ENCODE data around the gene DNAJB1. TPM values are rescaled to one million over a fixed set of nuclear protein-coding genes. Genes with fewer than 3 reads are reported as not detected.

DNAJB1 gene
- total and polyA plus RNA-seq, 2 of the 4 experiments (the other 2 are of a cell fraction), result 88.2 to 95.4 TPM

DNA sequence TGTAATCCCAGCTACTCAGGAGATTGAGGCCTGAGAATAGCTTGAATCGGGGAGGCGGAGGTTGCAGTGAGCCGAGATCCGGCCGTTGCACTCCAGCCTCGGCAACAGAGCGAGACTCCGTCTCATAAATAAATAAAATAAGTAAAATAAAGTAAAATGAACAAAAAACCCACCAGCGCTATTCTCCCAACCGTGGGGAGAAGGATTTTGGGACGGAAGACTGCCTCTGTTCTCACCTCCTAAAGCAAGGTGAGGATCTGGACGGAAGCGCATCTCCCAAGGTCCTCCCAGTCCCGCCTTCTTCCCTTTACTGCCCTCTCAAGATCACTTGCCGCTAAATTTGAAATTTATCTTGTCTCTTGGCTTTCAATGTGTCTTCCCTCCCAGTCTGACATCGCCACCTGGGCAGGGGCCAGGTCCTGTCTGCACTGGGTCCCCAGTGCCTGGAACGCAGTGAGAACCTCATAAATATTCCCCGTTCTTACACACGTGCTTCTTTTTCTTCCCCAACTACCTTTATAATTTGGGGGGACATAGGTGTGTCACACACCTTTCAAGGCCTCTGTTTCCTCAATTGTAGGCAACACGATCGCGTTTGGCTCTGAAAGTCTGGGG, 1.2 kb upstream of the DNAJB1 start:
- Histone ChIP-seq H3K79me1 (ENCODE audit: low read depth in 1 of 2, low read length in 2 of 2) (peaks cover 18 to 38% of the 10 kb centered on the region in 2 experiments), H2AK9ac (replicated peaks; ENCODE audit: low read depth, low read length, poor library complexity) (peak overlapping the region; percentile 68), H3K4ac (ENCODE audit: low read depth, low read length) (peak overlapping the region; percentile 44), H3K27ac (ENCODE audit: insufficient read depth, low read length) (peak overlapping the region; percentile 64), H2AFZ (replicated peaks; ENCODE audit: low read length, poor library complexity) (no peak overlapping the region), H3K23ac (ENCODE audit: low read depth, low read length) (0 out of 2 replicates have a peak overlapping the region, but pooled peaks have one; percentile 0), H3K56ac (ENCODE audit: extremely low read depth, insufficient read depth, low read length) (no peak overlapping the region), H3K9me1 (ENCODE audit: insufficient read depth, low read length) (peaks cover 18% of the 10 kb centered on the region), H4K20me1 (ENCODE audit: insufficient read depth, low read length) (peaks cover 34% of the 10 kb centered on the region), H4K8ac (ENCODE audit: low read depth in 2 of 2, low read length in 2 of 2) (peak overlapping the region; percentile 92 to 99), H3K9me3 (ENCODE audit: control insufficient read depth, insufficient read depth, low read length) (no peaks in the 10 kb centered on the region), H3K9ac (ENCODE audit: low read depth, low read length) (no peak overlapping the region), H4K5ac (ENCODE audit: low read depth, low read length) (peak overlapping the region; percentile 78), H2AK5ac (ENCODE audit: low read depth, low read length) (peak overlapping the region; percentile 27), H2BK15ac (ENCODE audit: low read depth, low read length) (peak overlapping the region; percentile 31; the same call in 1 of the 3 replicates), H3K18ac (ENCODE audit: low read depth, low read length) (peak overlapping the region; percentile 10; the same call in 1 of the 2 replicates), H3K36me3 (ENCODE audit: control insufficient read depth, insufficient read depth, low read length) (peaks cover 24% of the 10 kb centered on the region), H2BK120ac (ENCODE audit: low read depth, low read length) (peak overlapping the region; percentile 70), H4K91ac (ENCODE audit: insufficient read depth, low read depth, low read length) (peak overlapping the region; percentile 52), H3K27me3 (ENCODE audit: control insufficient read depth, insufficient read depth, low read length) (no peaks in the 10 kb centered on the region), H2BK5ac (ENCODE audit: low read depth, low read length, poor library complexity, severe bottlenecking) (peak overlapping the region; percentile 74), H3K4me1 (ENCODE audit: control insufficient read depth, insufficient read depth, low read length) (peaks cover 19% of the 10 kb centered on the region), H2BK20ac (ENCODE audit: low read depth, low read length) (peak overlapping the region; percentile 30; the same call in 1 of the 2 replicates), H3K14ac (replicated peaks; ENCODE audit: low read depth, low read length) (peak overlapping the region; percentile 43; the same call in 1 of the 2 replicates), H3K4me3 (ENCODE audit: insufficient read depth, low read depth, low read length) (no peak overlapping the region), H3K4me2 (ENCODE audit: low read depth, low read length) (no peak overlapping the region)
- DNase-seq (no peak), ATAC-seq (ENCODE audit: low read depth) (no peak)
- in situ Hi-C loops (cut with MboI; ENCODE audit: low sequenced_read_pairs), result no loop called here
- dilution Hi-C loops (cut with HindIII; ENCODE audit: low sequenced_read_pairs, unreplicated experiment), result no loop called here
- ChIA-PET CTCF (no interaction called here), POLR2A (ENCODE audit: unreplicated experiment) (interaction anchor here (0.5 kb wide), 1 partner anchor 1560 kb away, joined by 5 read pairs; no protein-coding TSS in a partner anchor)
- BruUV-seq (replicated peaks), result no TSS peak
- 93% methylated on average over 3 of the region's 22 CpGs; no CpG with 5 or more reads in 1 of the 2 experiments for WGBS, 2 experiments (ENCODE audit: extremely low coverage in 2 of 2, insufficient read length in 1 of 2)
- intact Hi-C loops (cut with micrococcal nuclease), result no loop called here
- TF ChIP-seq MAZ (IDR thresholded peaks at IDR 0.05; ENCODE audit: borderline replicate concordance, low read depth, low read length) (no peak), FOS (IDR thresholded peaks at IDR 0.05; ENCODE audit: low read depth, low read length) (no peak), MXI1 (IDR thresholded peaks at IDR 0.05; ENCODE audit: borderline replicate concordance, low read depth, low read length) (no peak), NFE2L2 (IDR thresholded peaks at IDR 0.05; ENCODE audit: low read depth, low read length) (no peak), MAFK (IDR thresholded peaks at IDR 0.05; ENCODE audit: low read depth, low read length) (no peak), SMC3 (IDR thresholded peaks at IDR 0.05; ENCODE audit: low read depth, low read length) (no peak), RCOR1 (IDR thresholded peaks at IDR 0.05; ENCODE audit: insufficient replicate concordance, low read length) (no peak), POLR2A (IDR thresholded peaks at IDR 0.05; ENCODE audit: low read depth, low read length) (no peak), CHD1 (IDR thresholded peaks at IDR 0.05; ENCODE audit: low read depth, low read length) (no peak), RFX5 (IDR thresholded peaks at IDR 0.05; ENCODE audit: low read depth, low read length) (no peak), BHLHE40 (IDR thresholded peaks at IDR 0.05; ENCODE audit: low read depth, low read length) (no peak), RAD21 (IDR thresholded peaks at IDR 0.05; ENCODE audit: low read length) (no peak)
- TF ChIP-seq, protein P1, sequence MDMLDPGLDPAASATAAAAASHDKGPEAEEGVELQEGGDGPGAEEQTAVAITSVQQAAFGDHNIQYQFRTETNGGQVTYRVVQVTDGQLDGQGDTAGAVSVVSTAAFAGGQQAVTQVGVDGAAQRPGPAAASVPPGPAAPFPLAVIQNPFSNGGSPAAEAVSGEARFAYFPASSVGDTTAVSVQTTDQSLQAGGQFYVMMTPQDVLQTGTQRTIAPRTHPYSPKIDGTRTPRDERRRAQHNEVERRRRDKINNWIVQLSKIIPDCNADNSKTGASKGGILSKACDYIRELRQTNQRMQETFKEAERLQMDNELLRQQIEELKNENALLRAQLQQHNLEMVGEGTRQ (IDR thresholded peaks at IDR 0.05; ENCODE audit: low read depth, low read length), result no peak
- TF ChIP-seq, protein P2, sequence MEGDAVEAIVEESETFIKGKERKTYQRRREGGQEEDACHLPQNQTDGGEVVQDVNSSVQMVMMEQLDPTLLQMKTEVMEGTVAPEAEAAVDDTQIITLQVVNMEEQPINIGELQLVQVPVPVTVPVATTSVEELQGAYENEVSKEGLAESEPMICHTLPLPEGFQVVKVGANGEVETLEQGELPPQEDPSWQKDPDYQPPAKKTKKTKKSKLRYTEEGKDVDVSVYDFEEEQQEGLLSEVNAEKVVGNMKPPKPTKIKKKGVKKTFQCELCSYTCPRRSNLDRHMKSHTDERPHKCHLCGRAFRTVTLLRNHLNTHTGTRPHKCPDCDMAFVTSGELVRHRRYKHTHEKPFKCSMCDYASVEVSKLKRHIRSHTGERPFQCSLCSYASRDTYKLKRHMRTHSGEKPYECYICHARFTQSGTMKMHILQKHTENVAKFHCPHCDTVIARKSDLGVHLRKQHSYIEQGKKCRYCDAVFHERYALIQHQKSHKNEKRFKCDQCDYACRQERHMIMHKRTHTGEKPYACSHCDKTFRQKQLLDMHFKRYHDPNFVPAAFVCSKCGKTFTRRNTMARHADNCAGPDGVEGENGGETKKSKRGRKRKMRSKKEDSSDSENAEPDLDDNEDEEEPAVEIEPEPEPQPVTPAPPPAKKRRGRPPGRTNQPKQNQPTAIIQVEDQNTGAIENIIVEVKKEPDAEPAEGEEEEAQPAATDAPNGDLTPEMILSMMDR (conservative IDR thresholded peaks at IDR 0.05; ENCODE audit: low read depth, low read length), result no peak
- TF ChIP-seq, protein P3, sequence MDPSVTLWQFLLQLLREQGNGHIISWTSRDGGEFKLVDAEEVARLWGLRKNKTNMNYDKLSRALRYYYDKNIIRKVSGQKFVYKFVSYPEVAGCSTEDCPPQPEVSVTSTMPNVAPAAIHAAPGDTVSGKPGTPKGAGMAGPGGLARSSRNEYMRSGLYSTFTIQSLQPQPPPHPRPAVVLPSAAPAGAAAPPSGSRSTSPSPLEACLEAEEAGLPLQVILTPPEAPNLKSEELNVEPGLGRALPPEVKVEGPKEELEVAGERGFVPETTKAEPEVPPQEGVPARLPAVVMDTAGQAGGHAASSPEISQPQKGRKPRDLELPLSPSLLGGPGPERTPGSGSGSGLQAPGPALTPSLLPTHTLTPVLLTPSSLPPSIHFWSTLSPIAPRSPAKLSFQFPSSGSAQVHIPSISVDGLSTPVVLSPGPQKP (IDR thresholded peaks at IDR 0.05; ENCODE audit: borderline replicate concordance, low read depth, low read length), result no peak

Measured in IMR-90 (cell line).